ENCODE results near the gene TTLL11. TPM values are rescaled to one million over a fixed set of nuclear protein-coding genes. Genes with fewer than 3 reads are reported as not detected.
A peak's percentile ranks its signal among the peaks of the same experiment; 100 is the strongest.

TTLL11 gene
- total RNA-seq, 1 experiment from 2014 or later: 1.5 TPM

GRCh38 chr9:121946465-121946864, 146.6 kb downstream of the TTLL11 start:
- H3K4me1 ChIP-seq (ENCODE audit: insufficient read depth, low read length): no peaks in the 10 kb centered on the region; the same call in 1 of the 2 replicates
- no peak overlapping the region for H3T11ph ChIP-seq (ENCODE audit: low read length)
- H3K9me3 ChIP-seq (ENCODE audit: control insufficient read depth, low read depth, low read length): no peaks in the 10 kb centered on the region
- no peak overlapping the region for H2BK12ac ChIP-seq (ENCODE audit: insufficient read length, low read depth, low read length)
- no peak overlapping the region for H2BK20ac ChIP-seq (ENCODE audit: low read depth, low read length, poor library complexity, severe bottlenecking)
- no peak overlapping the region for H2AK5ac ChIP-seq (ENCODE audit: insufficient read length, low read length)
- no peaks in the 10 kb centered on the region for H4K20me1 ChIP-seq (ENCODE audit: control insufficient read depth, insufficient read depth, insufficient read length)
- no peak overlapping the region for H2BK120ac ChIP-seq (ENCODE audit: low read depth, low read length, poor library complexity, severe bottlenecking)
- H3K79me2 ChIP-seq (ENCODE audit: insufficient read depth, low read length): no peaks in the 10 kb centered on the region
- no peak overlapping the region for H4K8ac ChIP-seq (replicated peaks; ENCODE audit: insufficient read length, low read depth, low read length)
- Mint-ChIP-seq H3K4me3 (no peak overlapping the region), H3K36me3 (ENCODE audit: insufficient read depth in 1 of 3, low read depth in 3 of 3) (no peaks in the 10 kb centered on the region), H3K9me3 (no peaks in the 10 kb centered on the region), H3K4me1 (peaks cover 14 to 19% of the 10 kb centered on the region in 2 experiments), H3K27me3 (ENCODE audit: low read depth) (peaks cover 10% of the 10 kb centered on the region), H3K27ac (peak overlapping the region in 1 of 3 experiments; percentile 6; a peak in 1 of 7 replicates)
- H3K27ac ChIP-seq (ENCODE audit: insufficient read length, low read depth, low read length): no peak overlapping the region
- no peak overlapping the region for H3K14ac ChIP-seq (ENCODE audit: insufficient read depth, low read length)
- H3K79me1 ChIP-seq (ENCODE audit: insufficient read depth, low read depth, low read length, poor library complexity, severe bottlenecking): no peaks in the 10 kb centered on the region
- H3K4ac ChIP-seq (ENCODE audit: low read depth, low read length): no peak overlapping the region
- no peak overlapping the region for H2BK5ac ChIP-seq (ENCODE audit: insufficient read length, low read length)
- H4K91ac ChIP-seq (ENCODE audit: insufficient read length, low read depth, low read length): no peak overlapping the region
- no peaks in the 10 kb centered on the region for H3K23me2 ChIP-seq (ENCODE audit: insufficient read length, low read depth, low read length, poor library complexity, severe bottlenecking)
- no peak overlapping the region for H2AFZ ChIP-seq (ENCODE audit: low read length)
- no peak overlapping the region for H3K9ac ChIP-seq (ENCODE audit: extremely low read depth, insufficient read length, low read length)
- no peak overlapping the region for H3K4me2 ChIP-seq (ENCODE audit: insufficient read depth, insufficient read length, low read length)
- DNase-seq: no peak
- H3K27me3 ChIP-seq (ENCODE audit: insufficient read depth, low read length): no peaks in the 10 kb centered on the region
- H3K18ac ChIP-seq (ENCODE audit: insufficient read length, low read depth, low read length): no peak overlapping the region
- TF ChIP-seq CTCF (conservative IDR thresholded peaks at IDR 0.05): no peak
- no peak overlapping the region for H3K23ac ChIP-seq (ENCODE audit: insufficient read length, low read depth, low read length)
- WGBS (ENCODE audit: extremely low coverage, insufficient read length, low lambda C conversion rate): no CpG with 5 or more reads among the region's 5 CpGs
- no peak overlapping the region for H3K56ac ChIP-seq (ENCODE audit: insufficient read length, low read depth, low read length)
- no peak overlapping the region for H2BK15ac ChIP-seq (ENCODE audit: low read depth, low read length)
- H4K5ac ChIP-seq (ENCODE audit: insufficient read length, low read depth, low read length): no peak overlapping the region

Measured in H9 (cell line).